Cardiac muscle cell (in vitro differentiated cells and primary cell): Measurements from ENCODE around the gene ACOXL. TPM values are rescaled to one million over a fixed set of nuclear protein-coding genes. Genes with fewer than 3 reads are reported as not detected.

Source experiments
- DNase-seq, 2 donors: peaks; one replicate each; pipeline versions ENCODE4 v3.0.0 to v3.0.0-alpha.2; 2010 to 2017; ENCODE audit warnings: low read depth in 1 of 2, low spot score in 1 of 2
- H3K27ac ChIP-seq: fragments of 200-600 bp; sonication (generic); 2 replicates; pipeline ENCODE4 v1.5.1; 2016
- H3K27me3 ChIP-seq: fragments of 200-600 bp; sonication (generic); 2 replicates; pipeline ENCODE4 v1.6.0; 2016; ENCODE audit warnings: control low read depth
- H3K36me3 ChIP-seq: fragments of 200-600 bp; sonication (generic); 2 replicates; pipeline ENCODE4 v1.5.1; 2016; ENCODE audit warnings: control low read depth
- H3K4me1 ChIP-seq: fragments of 200-600 bp; sonication (generic); 2 replicates; pipeline ENCODE4 v1.8.1; 2017; ENCODE audit warnings: low read depth, mild to moderate bottlenecking, mixed run types
- H3K4me3 ChIP-seq: fragments of 200-600 bp; sonication (generic); 2 replicates; pipeline ENCODE4 v1.5.1; 2016; ENCODE audit warnings: mild to moderate bottlenecking
- H3K9me3 ChIP-seq: fragments of 200-600 bp; sonication (generic); 2 replicates; pipeline ENCODE4 v1.5.1; 2017; ENCODE audit warnings: low read depth, mild to moderate bottlenecking, control low read depth
- CTCF ChIP-seq: IDR thresholded peaks from 2 replicates; pipeline ENCODE4 v1.5.1; 2012; ENCODE audit warnings: low read depth, mild to moderate bottlenecking, low read length
- polyA plus RNA-seq: library from polyadenylated mRNA; unstranded; fragments of >200 nt; fragmentation: Nextera tagmentation; extraction: Ambion mirVana; gene quantifications from 2 replicates; pipeline ENCODE4 v1.2.1, GENCODE V29; 2016
- total RNA-seq: library from RNA; depleted of rRNA; stranded (reverse); fragments of >200 nt; gene quantifications from 2 replicates; pipeline ENCODE4 v1.2.3, GENCODE V29; 2016

The ACOXL gene
- total and polyA plus RNA-seq, 2 experiments from 2014 or later, result 0.89 to 2.4 TPM

- H3K9me3 ChIP-seq, result no peaks in the 10 kb centered on the region
- DNase-seq, result peak in 1 of 2 donors; percentile 69
- peak overlapping the region; percentile 49 for H3K27ac ChIP-seq
- no peak overlapping the region for H3K4me3 ChIP-seq
- TF ChIP-seq CTCF, result no peak
- no peaks in the 10 kb centered on the region for H3K36me3 ChIP-seq
- no peaks in the 10 kb centered on the region for H3K27me3 ChIP-seq
- peaks cover 37% of the 10 kb centered on the region for H3K4me1 ChIP-seq
These were observed 214.5 kb downstream of the ACOXL start for GRCh38 chr2:110946902-110947301.

- peak; percentile 45 to 52 for DNase-seq
- Histone ChIP-seq H3K9me3 (no peaks in the 10 kb centered on the region), H3K27me3 (no peaks in the 10 kb centered on the region), H3K36me3 (no peaks in the 10 kb centered on the region), H3K27ac (peak overlapping the region; percentile 75), H3K4me1 (peaks cover 35% of the 10 kb centered on the region), H3K4me3 (no peak overlapping the region)
- no peak for TF ChIP-seq CTCF
These were observed 215.8 kb downstream of the ACOXL start for GRCh38 chr2:110948027-110948674.

GRCh38 chr2:110950281-110950680, 217.9 kb downstream of the ACOXL start:
- DNase-seq, result no peak
- no peaks in the 10 kb centered on the region for H3K36me3 ChIP-seq
- no peaks in the 10 kb centered on the region for H3K9me3 ChIP-seq
- no peak overlapping the region for H3K4me3 ChIP-seq
- TF ChIP-seq CTCF, result no peak
- no peaks in the 10 kb centered on the region for H3K27me3 ChIP-seq
- H3K27ac ChIP-seq, result no peak overlapping the region
- H3K4me1 ChIP-seq, result peaks cover 48% of the 10 kb centered on the region

- Histone ChIP-seq H3K27me3 (no peaks in the 10 kb centered on the region), H3K9me3 (no peaks in the 10 kb centered on the region), H3K36me3 (no peaks in the 10 kb centered on the region), H3K4me1 (peaks cover 12% of the 10 kb centered on the region), H3K4me3 (no peak overlapping the region), H3K27ac (no peak overlapping the region)
- DNase-seq, result peak in 1 of 2 donors; percentile 39
- TF ChIP-seq CTCF, result no peak
These were observed 222.7 kb downstream of the ACOXL start for GRCh38 chr2:110955045-110955444.

- H3K4me3 ChIP-seq, result no peak overlapping the region
- no peaks in the 10 kb centered on the region for H3K27me3 ChIP-seq
- DNase-seq, result no peak
- H3K9me3 ChIP-seq, result no peaks in the 10 kb centered on the region
- peaks cover 12% of the 10 kb centered on the region for H3K4me1 ChIP-seq
- no peak for TF ChIP-seq CTCF
- no peak overlapping the region for H3K27ac ChIP-seq
- H3K36me3 ChIP-seq, result no peaks in the 10 kb centered on the region
These were observed 223.2 kb downstream of the ACOXL start for GRCh38 chr2:110955556-110955955.

GRCh38 chr2:110957293-110957692, 224.9 kb downstream of the ACOXL start:
- no peak overlapping the region for H3K27ac ChIP-seq
- H3K36me3 ChIP-seq, result no peaks in the 10 kb centered on the region
- no peak overlapping the region for H3K4me3 ChIP-seq
- H3K9me3 ChIP-seq, result no peaks in the 10 kb centered on the region
- no peak for TF ChIP-seq CTCF
- peaks cover 12% of the 10 kb centered on the region for H3K4me1 ChIP-seq
- H3K27me3 ChIP-seq, result no peaks in the 10 kb centered on the region
- no peak for DNase-seq
